Urothelium cell line (cell line): ENCODE data around the gene IGSF11.

Experiments
- DNase-seq: peaks from one replicate; pipeline ENCODE4 v3.0.0; 2011; ENCODE audit warnings: low spot score, mixed read lengths
- FAIRE-seq: peaks from 2 replicates; lab custom pipeline; 2011; peaks lifted over from hg19 to GRCh38; lab: Jason Lieb, UNC

Gene IGSF11

GRCh38 chr3:118955914-118956556 is 78.6 kb downstream of the IGSF11 start:
- FAIRE-seq (no peak), DNase-seq (no peak)

- DNase-seq (no peak), FAIRE-seq (no peak)
These were observed 83.6 kb downstream of the IGSF11 start for GRCh38 chr3:118951089-118951488.

- FAIRE-seq: no peak
- DNase-seq: no peak
These were observed 85.4 kb downstream of the IGSF11 start for GRCh38 chr3:118949113-118949760.

GRCh38 chr3:118948146-118948545 is 86.5 kb downstream of the IGSF11 start:
- FAIRE-seq (no peak), DNase-seq (no peak)

GRCh38 chr3:118946449-118946848 is 88.2 kb downstream of the IGSF11 start:
- FAIRE-seq (no peak), DNase-seq (no peak)

- DNase-seq (no peak), FAIRE-seq (no peak)
These were observed 88.8 kb downstream of the IGSF11 start for GRCh38 chr3:118945834-118946233.

- DNase-seq (no peak), FAIRE-seq (no peak)
These were observed 91.0 kb downstream of the IGSF11 start for GRCh38 chr3:118943597-118943996.

GRCh38 chr3:118942671-118943070 is 92.0 kb downstream of the IGSF11 start:
- DNase-seq (no peak), FAIRE-seq (no peak)

GRCh38 chr3:118942195-118942594 is 92.5 kb downstream of the IGSF11 start:
- no peak for DNase-seq
- FAIRE-seq: no peak

- DNase-seq: no peak
- no peak for FAIRE-seq
These were observed 93.4 kb downstream of the IGSF11 start for GRCh38 chr3:118941236-118941635.

GRCh38 chr3:118938183-118938961 is 96.3 kb downstream of the IGSF11 start:
- DNase-seq: peak; percentile 68

GRCh38 chr3:118936811-118937210 is 97.8 kb downstream of the IGSF11 start:
- no peak for DNase-seq
- FAIRE-seq: no peak

More at GRCh38 chr3:118938183-118938961, 96.3 kb downstream of the IGSF11 start:
- peak; percentile 81 for FAIRE-seq

GRCh38 chr3:118932822-118933558 is 101.7 kb downstream of the IGSF11 start:
- no peak for DNase-seq

GRCh38 chr3:118931996-118932395 is 102.7 kb downstream of the IGSF11 start:
- FAIRE-seq: no peak

More at GRCh38 chr3:118932822-118933558, 101.7 kb downstream of the IGSF11 start:
- no peak for FAIRE-seq

GRCh38 chr3:118927449-118927848 is 107.2 kb downstream of the IGSF11 start:
- no peak for FAIRE-seq
- DNase-seq: no peak

More at GRCh38 chr3:118931996-118932395, 102.7 kb downstream of the IGSF11 start:
- DNase-seq: no peak

GRCh38 chr3:118912188-118912587 is 122.5 kb downstream of the IGSF11 start:
- FAIRE-seq: no peak
- no peak for DNase-seq

- FAIRE-seq: no peak
These were observed 124.3 kb downstream of the IGSF11 start for GRCh38 chr3:118910332-118910731.

GRCh38 chr3:118909763-118910162 is 124.9 kb downstream of the IGSF11 start:
- no peak for FAIRE-seq
- DNase-seq: no peak

More at GRCh38 chr3:118910332-118910731, 124.3 kb downstream of the IGSF11 start:
- no peak for DNase-seq

GRCh38 chr3:118907909-118908308 is 126.7 kb downstream of the IGSF11 start:
- no peak for FAIRE-seq

GRCh38 chr3:118900737-118901525 is 133.7 kb downstream of the IGSF11 start:
- FAIRE-seq (peak; percentile 40), DNase-seq (no peak)

More at GRCh38 chr3:118907909-118908308, 126.7 kb downstream of the IGSF11 start:
- DNase-seq: no peak
